ENCODE measurements around the gene SPO11.

Gene SPO11

DNA sequence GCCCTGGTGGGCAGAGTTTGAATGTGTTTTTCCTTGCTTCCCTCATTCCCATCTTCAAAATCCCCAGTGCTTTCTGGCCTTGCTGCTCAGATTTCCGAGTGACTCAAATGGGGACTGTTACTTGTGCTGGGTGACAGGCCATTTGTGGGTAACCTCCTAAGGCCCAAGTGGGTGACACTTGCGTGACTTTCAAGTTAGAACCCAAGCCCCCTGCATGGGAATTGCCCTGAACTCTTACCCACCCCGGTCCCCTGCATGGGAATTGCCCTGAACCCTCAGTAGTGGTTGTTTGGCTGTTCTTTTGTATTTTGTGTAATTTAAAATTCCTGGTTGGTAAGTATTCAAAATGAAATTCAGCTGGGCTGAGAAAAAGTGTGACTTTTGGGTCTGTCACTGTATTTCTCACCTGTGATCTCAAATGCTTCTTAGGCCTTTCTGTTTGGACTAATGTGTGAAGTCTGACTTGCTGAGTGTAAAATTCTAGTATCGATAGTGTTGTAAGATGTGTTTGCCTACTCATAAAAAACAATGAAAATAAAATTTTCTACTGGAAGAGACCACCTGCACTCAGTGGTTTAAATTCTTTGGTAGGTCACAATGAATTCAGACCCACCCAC is 49.2 kb downstream of the SPO11 start:
- no peak for DNase-seq

DNA sequence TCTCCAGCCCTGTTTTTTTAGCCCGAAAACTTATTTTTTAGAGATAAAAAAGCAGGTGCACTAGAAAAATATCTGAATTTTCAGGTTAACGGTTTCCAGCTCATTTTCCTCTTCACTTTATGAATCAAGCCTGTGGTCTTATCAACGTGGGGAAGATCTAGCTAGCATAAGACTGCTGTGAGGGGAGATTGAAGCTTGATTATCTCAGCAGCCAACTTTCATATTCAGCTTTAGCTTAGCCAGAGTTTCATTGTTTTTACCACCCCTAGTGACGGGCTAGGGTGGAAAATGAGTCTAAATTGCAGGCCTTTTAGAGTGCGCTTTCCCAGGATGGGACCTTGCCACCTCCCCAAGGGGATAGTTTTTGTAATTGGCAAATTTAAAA is 49.7 kb downstream of the SPO11 start:
- no peak for DNase-seq

GRCh38 chr20:57380081-57380750 is 50.6 kb downstream of the SPO11 start:
- DNase-seq = no peak

DNA sequence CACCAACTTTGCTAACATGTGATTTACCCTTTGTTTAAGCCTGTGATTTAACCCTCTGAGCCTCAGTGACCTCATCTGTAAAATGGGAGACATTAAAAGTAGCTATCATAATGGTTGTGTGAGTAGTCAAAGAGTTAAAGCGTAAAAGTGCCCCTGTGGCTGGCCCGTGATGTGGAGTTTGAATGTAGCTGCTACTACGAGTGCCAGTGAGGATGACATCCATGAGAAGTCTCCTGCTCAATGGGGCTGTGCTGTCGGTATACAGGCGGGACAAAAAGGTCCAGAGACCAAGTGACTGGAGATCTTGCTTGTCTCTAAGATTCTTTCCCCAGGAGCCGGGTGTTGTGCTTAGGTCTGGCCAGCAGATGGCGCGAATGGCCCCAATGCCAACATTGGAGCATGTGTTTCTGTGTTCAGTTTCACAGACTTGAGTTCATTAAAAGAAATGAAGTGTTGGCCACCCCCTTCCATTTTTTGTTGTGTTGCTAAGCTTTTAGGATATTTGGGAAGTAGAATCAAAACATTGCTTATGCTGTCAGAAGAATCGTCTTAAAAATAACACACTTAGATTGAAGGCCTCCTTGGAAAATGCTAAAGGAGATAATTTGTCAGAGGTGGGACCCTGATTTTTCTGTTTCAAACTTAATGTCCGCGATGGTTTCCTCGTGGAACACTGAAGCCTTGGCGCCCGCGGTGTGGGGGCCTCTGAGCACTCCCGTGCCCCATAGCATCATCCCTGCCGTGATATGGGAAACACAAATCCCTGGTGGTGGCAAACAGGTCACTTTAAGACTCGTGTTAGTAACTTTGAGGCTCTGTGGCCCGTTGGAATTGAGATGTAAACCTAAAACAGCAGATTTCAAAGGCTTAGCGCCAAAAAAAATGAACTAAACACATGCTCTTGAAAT is 52.2 kb downstream of the SPO11 start:
- DNase-seq = peak; percentile 48

DNA sequence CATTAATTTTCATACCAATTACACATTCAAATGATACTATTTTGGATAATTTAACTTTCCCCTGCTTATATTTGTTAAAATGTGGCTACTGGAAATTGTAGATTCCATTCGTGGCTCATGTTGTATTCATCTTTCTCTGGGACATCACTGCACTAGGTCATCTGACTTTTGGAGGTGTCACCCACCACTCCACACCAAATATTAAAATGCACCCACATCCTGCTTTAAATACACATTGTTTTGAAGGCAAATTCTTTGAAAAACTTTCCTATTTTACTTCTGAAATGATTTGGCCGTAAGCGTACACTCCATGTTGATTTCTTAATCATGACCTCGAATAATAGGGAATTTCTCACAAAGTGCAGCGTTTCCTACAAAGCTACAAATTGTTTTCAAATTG is 52.9 kb downstream of the SPO11 start:
- DNase-seq = no peak

DNA sequence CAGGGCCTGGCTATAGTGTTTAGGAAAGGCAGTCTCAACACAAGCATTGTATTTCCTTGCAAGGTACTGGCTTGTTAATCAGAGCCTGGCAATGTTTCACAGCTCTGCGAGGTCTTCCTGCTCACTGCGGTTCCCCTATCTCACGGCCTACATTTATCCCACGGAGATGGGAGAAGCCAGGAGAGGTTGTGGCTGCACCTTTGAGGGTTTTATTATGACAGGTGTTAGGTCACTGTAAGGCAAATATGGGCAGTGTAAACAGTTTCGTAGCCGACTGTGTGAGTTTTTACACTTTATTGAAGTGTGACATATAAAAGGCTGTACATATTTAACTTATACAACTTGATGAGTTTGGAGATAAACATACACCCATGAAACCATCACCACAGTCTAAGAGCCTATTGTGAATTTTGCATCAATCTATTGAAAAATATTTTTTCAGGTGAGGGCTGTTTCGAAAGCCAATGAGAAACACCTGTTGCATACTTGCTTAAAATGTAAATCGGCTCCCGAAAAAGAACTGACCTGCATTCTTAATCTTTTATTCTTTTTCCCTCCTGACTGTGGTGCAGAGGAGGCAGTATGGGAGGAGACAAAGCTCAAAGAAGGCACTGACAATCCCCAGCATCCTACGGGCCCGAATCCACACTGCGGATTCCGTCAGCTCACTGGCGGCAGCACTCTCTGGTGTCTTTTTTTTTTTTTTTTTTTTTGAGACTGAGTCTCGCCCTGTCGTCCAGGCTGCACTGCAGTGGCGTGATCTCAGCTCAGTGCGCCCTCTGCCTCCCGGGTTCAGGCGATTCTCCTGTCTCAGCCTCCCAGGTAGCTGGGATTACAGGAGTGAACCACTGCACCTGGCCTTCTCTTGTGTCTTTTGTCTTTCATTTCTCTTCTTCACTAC is 54.1 kb downstream of the SPO11 start:
- peak; percentile 60 for DNase-seq

DNA sequence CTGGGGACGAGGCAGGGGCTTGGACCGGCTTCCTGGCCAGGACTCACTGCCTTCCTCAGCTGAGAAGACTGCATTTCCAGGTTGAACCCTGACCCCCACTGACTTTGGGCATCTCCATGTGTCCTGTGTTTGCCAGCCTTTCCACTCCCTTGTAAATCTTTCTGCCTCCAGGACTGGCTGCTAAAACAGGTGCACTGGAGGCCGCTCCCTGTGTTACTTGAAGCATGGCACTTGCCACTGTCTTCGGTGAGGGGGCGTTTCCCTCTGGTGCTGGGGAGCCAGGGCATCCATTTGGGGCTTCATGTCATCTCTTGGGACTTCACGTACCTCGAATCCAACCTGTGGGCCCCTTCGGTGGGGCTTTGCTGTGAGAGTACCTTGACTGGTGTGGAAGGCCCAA is 54.9 kb downstream of the SPO11 start:
- DNase-seq = no peak

DNA sequence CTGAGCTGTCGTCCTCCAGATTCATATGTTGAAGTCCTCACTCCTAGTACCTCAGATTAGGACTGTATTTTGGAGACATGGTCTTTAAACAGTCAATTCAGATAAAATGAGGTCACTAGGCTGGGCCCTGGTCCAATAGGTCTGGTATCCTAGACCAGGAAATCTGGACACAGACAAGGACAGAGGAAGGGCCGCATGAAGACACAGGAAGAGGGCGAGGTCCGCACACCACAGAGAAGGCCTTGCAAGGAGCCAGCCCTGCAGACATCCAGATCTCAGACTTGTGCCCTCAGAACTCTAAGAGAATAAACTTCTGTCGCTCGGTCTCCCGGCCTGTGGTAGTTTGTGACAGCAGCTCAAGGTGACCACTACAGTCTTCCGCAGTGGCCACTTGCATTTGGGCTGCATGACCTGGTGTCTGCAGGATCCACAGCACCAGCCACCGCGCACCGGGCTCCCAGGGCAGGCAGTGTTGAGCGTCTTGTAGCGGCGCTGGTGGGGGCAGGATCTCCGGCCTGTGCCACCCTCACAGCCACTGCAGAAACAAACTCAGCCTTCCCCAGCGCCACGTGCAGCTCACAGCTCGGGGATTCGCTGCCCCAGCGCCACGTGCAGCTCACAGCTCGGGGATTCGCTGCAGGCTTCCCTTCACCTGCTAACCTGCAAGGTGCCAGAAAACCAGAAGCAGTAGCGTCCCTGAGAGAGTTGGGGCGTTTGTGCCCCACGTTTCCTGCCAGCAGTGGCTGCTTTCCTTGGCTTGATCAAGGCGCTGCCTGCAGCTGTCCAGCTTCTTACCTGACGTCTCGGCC is 55.6 kb downstream of the SPO11 start:
- no peak for DNase-seq

GRCh38 chr20:57385940-57386339 is 56.3 kb downstream of the SPO11 start:
- DNase-seq = no peak

- DNase-seq = no peak
These were observed 57.2 kb downstream of the SPO11 start for GRCh38 chr20:57386762-57387161.

DNA sequence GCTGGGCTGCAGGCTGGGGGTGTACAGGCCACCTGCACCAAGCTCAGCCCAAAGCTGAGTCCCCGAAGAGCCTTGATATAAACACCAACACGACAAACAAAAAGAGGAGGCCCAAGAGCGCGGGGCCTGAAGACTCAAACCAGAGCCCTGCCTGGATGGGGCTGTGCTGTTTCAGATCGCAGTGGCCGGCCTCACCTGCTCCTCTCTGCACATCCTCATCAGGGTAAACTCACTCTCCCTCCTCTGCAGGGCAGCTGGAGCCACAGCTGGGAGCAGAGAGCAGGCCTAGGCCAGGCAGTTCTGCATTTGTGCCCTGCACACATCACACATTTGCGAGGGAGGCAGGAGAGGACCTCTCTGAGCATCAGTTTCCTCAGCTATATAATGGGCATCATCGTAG is 57.9 kb downstream of the SPO11 start:
- no peak for DNase-seq

- no peak for DNase-seq
These were observed 58.4 kb downstream of the SPO11 start for GRCh38 chr20:57387945-57388371.

GRCh38 chr20:57388953-57389694 is 59.5 kb downstream of the SPO11 start:
- peak; percentile 72 for DNase-seq

GRCh38 chr20:57389695-57390603 is 60.3 kb downstream of the SPO11 start:
- DNase-seq = no peak

- DNase-seq = peak; percentile 43
These were observed 61.2 kb downstream of the SPO11 start, which contains the start of gene RBM38 for GRCh38 chr20:57390604-57391438. RBM38 (plus strand) TSS chr20:57391396; CDS start chr20:57391582, 186 bp downstream.

DNA sequence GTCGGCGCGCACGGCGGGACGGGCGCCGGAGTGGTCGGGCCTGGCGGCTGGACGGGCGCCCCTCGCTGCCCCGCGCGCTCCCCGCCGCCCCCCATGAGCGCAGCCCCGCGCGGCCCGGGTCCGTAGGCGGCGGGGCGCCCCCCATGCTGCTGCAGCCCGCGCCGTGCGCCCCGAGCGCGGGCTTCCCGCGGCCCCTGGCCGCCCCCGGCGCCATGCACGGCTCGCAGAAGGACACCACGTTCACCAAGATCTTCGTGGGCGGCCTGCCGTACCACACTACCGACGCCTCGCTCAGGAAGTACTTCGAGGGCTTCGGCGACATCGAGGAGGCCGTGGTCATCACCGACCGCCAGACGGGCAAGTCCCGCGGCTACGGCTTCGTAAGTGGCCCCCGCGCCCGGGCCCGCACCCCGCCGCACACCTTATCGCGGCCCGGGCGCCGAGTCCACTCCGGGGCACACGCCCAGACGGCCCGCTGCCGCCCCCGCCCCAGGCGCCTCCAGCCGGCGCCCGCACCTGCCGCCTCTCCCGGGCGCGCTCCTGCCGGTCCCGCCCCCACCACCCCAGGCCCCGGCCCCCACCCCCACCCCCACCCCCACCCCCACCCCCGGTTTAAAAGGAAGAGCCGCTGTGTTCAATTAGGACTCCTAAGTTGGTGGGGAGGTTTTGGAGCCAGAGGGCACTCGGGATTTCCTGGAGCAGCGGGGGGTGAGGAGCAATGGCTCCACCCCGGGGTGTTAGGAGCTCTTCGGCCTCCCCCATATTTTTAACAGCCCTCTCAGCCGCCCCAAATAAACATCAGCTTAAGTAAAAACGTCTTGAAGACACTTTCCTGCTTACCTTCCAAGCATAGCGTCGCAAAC is 62.1 kb downstream of the SPO11 start:
- DNase-seq = no peak

GRCh38 chr20:57392512-57393271 is 63.1 kb downstream of the SPO11 start:
- DNase-seq = no peak
